Stimulated activated CD4-positive, alpha-beta T cell treated with anti-CD3 and anti-CD28 coated beads, Interleukin-2, amount 100 ng/mL, for 4 hours (primary cell): ENCODE results near the gene GPHN.

ENCODE experiments used
- DNase-seq: peaks from one replicate; pipeline ENCODE4 v3.0.0-alpha.2; 2020; ENCODE audit warnings: low read depth

Gene GPHN

DNA sequence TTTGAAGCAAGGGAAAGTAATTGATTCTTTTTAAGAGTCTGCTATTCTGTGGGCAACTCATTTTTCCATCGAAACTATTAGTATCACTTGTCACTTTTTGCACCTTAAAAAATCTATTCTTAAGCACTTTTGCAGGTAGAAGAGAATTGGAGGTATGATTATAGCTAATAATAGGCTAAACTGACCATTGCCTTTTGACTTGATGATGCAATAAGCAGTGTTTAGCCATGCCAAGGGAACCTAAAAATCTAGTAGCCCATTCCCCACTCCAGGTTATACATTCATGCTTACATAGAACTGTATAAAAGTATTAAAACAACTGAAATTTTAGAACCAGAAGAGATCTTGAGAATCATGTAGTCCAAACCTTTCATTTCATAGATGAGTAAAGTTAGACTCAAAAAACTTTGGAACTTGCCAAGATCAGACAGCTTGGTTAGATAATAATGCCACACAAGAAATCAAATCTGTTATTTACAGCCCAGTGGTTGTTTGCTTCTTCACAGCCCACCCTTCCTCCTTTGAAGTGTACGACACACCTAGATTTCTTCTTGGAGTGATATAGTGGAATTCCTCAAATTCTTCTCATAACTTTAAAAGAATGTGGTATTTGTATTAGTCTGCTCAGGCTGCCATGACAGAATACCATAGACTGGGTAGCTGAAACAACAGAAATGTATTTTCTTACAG is 659.6 kb downstream of the GPHN start:
- DNase-seq = no peak

DNA sequence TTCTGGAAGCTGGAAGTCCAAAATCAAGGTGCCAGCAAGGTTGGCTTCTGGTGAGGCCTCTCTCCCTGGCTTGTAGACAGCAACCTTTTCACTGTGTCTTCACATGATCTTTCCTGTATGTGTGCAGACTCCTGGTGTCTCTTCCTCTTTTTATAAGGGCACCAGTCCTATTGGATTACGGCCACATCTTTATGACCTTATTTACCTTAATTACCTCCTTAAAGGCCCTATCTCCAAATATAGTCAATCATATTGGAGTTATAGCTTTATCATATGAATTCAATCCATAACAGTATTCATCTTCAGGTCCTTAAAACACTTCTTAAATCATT is 660.1 kb downstream of the GPHN start:
- DNase-seq = no peak

DNA sequence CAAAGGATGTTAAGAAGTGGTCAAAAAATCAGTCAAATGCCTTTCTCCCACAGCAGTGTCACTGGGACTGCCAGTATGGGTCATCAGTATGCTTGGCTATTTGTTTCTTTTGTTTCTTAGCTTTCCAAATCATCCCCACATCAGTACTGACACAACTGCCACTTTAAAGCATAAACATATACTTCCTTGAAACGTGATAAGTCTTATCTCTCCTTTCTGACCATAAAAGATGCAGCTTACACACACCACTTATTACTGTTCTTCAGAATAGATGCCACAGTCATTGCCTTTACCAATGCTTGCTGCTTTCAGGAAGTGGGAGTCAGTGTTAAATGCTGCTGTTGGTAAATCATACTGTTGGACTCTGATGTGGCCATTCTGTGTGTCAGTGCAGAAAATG is 662.7 kb downstream of the GPHN start:
- DNase-seq = no peak

DNA sequence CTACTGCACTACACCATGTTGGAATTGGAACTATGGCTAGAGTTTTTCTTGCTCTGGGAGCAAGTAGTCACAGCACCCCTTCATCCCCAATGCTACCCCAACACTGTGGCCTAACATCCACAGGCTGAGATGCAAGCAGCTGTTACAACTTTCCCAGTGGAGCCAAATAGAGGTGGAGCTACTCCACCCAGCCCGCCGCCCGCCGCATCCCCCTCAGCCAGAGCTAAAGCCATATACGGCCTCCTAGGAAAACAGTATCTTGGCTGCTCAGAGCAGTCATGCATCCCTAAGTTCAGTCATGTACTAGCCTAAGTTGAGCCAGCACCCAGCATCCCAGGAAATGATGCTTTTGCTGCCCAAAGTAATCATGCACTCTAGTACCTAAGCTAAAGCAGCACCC is 664.1 kb downstream of the GPHN start:
- no peak for DNase-seq

DNA sequence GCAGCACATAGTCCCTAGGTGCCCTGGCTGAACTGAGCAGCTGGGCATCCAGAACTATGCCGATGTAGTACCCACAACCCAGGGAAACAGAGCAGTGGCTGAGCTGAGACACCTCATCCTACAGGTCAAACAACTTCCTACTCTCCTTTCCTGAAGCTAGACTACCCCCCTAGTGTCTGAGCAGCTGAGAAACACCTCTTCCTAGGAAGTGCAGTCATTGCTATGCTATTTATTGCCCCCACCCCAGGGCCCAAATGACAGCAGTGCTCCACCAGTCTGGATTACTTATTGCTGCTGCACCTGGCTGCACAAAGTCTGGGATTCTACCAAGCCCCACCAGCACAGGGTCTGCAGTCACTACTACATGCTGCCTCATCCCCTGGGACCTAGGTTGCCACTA is 664.6 kb downstream of the GPHN start:
- no peak for DNase-seq

DNA sequence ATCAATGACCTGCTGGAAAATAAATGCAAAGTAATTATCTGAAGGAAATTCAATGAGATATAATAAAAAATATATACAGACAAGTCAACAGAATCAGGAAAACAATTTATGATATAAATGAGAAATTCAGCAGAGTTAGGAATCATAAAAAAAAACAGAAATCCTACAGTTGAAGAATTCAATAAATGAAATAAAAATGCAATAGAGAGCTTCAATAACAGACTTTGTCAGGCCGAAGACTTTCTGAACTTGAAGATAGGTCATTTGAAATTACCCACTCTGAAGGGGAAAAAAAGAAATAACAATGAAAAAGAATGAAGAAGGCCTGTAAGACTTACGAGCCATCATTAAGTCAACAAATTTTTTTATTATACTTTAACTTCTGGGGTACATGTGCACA is 665.8 kb downstream of the GPHN start:
- no peak for DNase-seq

DNA sequence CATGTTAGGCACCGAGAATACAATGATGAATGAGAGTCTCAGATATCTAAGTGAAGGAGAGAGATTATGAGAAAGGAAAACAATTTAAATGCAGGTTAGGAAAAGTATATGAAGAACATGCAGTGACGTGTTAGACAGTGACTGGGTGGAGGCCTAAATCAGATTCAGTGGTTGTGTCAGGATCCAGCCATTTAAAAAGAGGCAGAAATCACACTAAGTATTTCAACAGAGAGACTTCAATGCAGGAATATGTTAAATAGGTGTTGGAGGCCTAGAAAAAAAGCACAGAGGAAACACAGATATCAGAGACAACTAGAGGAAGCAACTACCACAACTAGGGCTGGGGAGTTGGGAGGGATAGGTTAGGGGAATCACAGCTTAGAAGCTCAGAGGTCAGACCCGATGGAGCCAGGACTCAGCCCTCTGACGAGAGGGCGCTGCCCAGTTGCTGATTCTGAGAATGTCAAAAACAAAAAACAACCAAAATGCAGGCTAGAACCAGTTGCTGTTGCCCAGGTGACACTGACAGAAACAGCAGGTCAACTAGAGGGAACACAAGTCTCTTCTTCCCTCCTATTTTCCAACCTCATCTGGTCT is 678.3 kb downstream of the GPHN start:
- DNase-seq = no peak

DNA sequence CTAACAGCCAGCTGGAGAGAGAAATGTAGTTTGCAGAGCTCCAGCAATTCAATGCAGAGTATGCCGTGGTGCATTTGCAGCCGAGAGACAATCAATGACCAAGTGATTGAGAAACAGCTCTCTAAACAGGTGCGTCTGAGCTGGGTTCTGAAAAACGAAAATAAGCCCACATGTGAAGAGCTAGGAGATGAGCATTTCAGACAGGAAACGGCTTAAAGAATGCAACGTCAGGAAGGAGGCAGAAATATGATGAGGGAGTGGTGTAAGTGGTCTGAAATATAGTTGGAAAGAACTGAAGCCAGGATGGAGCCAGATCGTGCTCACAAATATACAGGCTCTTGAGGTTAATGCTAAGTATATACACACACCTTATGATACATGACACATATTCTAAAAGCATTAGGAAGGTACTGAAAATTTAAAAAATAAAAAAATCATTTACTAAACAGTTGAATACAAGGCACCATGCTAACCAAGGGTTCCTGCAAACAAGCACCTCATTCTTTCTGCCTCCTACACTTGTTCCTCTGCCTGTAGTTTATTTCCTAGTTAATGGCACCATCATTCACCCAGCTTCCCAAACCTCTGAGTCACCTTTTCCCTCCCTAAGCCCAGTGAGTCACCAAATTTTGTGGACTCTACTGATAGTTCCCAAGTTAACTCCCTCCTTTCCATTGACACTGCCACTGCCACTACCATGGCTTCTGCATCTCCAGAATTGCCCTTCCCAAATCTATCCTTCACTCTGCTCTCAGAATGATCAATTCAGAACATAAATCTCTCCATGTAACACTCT is 679.0 kb downstream of the GPHN start:
- DNase-seq = no peak

DNA sequence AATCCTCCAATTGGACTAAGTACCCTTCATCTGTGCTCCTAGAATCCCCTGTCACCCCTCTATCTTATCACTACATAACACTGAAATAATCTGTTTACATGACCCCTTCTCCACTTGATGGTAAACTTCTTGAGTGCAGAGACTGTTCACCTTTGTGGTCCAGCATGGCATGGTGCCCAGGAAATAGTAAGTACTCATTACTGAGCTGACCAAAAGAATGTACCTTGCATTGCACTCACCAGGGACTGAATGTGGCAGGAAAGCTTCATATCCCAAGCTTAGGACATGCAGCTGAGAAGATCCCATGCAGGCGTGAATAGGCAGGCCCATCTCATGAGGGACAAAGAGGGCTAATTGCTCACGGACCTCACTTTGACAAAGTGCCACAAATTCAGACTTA is 679.9 kb downstream of the GPHN start:
- no peak for DNase-seq

DNA sequence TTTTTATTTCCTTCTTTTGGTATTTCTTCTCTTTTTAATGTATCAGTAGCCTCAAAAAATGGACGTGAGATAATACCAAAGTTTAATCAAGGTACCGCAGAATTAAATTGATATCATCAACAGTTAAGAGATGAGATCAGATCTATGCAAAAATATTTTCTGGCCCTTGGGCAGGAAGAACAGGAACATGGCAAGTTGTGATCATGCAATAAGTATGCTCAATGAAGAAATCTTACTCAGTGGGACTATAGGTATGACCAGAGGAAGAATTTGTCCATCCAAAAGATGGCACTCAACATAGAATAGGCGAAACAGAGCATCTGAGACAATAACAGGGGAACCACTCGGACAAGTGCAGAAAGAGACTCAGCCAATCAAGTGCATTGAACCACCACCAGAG is 680.4 kb downstream of the GPHN start:
- DNase-seq = no peak

DNA sequence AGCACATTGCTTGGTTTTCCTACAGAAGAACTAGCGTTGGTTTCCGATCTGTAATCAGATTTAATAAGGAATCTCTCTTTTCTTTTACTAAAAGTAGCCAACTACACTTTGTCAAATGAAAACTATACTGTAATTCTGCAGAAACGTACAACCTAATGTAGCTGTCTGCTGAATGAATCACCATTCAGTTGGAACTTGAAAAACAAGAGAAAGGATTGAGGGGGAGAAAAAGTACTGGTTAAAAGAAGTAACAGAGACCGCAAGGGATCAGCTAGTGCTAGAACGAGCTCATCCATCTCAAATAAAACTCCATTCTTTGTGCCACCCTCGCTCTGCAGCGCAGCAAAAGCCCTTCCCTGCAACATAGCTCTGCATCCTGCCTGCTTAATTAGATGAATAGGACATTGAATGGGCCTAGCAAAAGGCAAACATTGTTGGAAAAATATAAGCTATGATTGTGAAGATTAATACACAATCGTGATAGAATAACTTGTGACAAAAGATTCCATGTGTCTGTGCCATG is 683.9 kb downstream of the GPHN start:
- no peak for DNase-seq

DNA sequence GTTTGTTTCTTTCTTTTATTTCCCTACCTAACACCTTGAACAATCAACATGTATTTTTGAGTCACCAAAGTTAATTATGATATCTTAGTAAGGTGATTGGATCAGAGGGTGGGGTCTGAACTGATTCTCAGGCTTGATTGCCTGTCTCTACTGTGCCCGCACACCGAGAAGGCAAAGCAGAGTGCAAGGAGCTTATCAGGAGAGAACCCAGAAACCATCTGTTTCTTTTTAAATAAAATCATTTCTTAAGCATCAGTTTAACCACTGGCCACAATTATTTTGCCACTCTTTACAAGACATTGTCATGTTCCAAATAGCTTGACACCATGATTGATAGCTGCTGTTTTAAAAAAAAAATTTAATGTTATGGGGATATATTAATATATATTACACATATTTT is 684.4 kb downstream of the GPHN start:
- no peak for DNase-seq

DNA sequence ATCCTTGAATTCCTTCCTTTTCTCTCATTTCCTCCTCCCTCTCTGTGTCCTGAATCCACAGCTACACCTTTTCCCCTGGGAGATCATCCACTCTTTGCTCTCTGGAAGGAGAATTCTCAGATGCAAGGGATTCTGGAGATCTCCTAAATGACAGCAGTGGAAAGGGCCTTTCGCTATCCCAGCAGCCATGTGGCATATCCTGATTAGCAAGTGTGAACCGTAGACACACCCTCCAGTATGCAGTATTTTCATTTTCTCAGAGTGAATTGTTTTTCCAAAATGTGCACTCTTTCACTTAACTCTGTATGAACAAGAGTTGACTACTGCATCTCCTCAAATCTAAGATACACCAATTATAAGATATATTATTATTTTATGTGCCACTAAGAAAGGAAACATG is 687.3 kb downstream of the GPHN start:
- DNase-seq = no peak

DNA sequence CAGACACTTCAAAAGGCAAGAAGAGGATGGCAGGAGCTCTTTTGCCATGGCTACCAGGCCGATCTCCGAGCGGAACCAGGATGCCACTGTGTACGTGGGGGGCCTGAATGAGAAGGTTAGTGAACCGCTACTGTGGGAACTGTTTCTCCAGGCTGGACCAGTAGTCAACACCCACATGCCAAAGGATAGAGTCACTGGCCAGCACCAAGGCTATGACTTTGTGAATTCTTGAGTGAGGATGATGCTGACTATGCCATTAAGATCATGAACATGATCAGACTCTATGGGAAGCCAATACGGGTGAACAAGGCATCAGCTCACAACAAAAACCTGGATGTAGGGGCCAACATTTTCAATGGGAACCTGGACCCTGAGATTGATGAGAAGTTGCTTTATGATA is 691.1 kb downstream of the GPHN start:
- no peak for DNase-seq

DNA sequence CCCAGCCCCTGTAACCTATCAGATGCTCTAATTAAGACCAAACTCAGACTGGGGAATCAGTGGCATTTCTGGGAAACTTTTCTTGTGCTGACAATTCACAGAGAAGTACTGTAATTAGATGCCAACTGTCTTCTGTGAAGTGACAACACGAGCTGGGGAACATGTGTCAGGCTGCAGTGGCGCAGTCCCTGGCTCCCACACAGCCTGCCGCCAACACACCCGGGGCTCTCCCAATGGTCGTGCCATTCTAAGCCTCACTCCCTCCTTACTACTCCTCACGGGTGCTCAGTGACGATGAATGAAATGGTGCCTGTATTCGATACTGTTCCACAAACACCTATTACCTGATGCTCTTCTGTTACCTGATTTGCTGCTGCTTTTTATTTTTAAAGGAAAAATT is 699.9 kb downstream of the GPHN start:
- no peak for DNase-seq

DNA sequence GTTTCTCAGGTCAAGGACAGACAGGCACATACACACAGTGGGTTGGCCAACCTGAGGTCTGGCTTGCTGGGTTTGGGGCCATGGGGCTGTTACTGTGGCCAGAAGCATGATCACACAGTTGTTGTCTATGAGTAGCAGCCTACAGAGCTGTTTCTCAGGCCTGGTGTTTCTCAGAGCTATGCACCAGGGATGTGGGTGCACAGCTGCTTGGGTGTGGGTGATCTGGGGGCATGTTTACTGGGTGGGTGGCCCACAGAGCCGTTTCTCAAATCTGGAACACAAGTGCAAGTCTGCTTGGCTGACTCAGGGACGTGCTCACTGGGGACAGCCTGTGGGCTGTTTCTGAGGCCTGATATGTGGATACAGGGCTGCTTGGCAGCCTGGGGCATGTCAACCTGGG is 710.2 kb downstream of the GPHN start:
- DNase-seq = no peak

DNA sequence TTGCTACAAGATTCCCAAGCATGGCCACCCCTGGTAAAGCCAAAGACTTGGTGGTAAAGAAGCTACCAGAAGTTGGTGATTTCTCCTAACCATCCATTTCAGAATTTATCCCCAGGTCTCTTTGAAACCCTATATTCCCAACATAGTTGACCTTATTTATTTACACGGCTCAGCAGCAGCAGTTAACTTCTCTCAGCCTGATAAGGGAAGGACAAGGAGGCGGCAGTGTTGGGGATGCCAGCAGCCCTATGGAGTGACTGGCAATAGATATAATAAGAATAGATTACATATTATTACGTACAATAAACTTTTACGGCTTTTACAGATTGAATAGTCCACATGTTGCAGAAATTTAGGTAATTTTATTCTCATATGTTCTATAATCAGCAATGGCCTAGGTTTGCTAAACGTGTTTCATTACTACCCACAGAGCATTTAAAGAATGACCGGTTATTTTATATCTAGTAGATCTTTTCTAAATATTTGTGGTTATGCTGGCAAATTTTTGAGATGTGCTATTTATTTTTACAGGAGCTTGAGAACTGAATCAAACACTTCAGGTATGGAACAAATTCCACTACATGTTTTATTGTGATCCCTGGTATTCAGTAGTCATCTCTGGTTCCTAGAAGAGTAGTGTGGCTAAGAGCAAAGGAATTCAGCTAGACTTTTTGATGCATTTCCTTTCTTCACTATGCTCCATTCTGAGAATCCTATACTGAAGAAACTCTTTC is 713.5 kb downstream of the GPHN start:
- DNase-seq = no peak

DNA sequence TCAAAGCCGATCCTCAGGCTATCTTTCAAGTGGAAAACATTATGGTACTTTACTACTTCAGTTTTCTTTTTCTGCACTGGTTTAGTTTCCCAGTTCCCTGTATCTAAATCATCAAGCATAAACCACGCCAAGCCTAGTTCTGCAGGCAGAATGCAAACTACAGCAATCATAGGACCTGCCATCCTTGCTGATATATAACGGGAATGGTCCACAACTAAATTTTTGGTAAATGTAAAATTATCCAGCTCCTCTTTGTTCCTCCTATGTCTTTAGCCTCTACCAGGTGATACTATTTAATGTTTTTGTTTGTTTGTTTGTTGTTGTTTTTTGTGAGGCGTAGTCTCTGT is 714.0 kb downstream of the GPHN start:
- DNase-seq = no peak

DNA sequence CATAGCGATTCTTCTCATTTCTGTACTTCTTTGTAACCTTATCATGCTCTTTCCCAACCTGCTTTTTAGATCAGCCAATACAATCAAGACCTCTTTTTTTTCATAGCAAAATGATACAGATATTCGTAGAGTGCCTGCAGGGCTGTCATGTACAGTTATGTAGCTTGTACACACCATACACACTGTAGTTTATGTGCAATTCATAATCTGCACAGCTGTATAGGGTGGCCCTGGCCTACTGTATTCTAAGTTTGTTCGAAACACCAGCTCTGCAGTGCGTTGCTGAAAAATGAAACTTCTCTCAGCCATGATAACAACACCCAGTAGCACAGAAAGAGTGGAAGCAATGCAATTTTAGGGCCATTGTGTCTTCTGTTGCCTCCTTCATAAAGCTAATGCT is 717.6 kb downstream of the GPHN start:
- no peak for DNase-seq

DNA sequence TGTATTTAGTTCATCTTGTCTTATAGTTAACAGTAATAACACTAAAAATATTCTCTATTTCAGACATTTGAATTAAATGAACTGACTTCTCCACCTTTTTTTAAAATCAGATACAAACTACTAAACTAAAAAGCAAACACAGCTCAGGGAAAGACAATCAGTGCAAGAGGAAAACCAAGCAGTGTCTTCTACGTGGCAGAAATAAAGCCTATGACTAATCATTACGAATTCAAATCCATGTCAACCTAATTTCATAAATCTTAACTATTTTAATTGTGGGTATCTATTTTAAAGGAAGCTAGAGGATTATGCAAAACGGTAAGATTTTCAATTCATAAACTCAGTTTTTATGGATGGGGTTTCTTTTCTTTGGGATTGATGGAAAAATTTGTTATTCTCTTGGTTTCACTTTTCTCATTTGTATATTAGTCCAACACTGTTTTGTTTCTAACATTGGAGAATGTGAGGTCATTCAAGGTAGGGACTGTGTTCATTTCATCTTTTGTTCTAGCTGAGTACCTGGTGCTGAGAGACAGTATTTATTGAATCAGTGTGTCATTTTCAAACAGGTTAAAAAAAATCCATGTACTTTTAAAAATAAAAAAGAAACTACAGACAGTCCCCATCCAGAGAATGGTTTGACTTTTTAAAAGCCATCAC is 720.5 kb downstream of the GPHN start:
- DNase-seq = no peak
